HEK293T (cell line): ENCODE measurements around the gene CHCHD1.

ENCODE experiments used
- ELF4 ChIP-seq: fragments of 450-650 bp; IDR thresholded peaks from 2 replicates; pipeline ENCODE4 v1.6.1; 2017; ENCODE audit warnings: antibody characterized with exemption
- FOXK2 ChIP-seq: fragments of 450-650 bp; IDR thresholded peaks from 2 replicates; pipeline ENCODE4 v1.6.1; 2016; ENCODE audit warnings: mild to moderate bottlenecking
- L3MBTL2 ChIP-seq: fragments of 450-650 bp; conservative IDR thresholded peaks from 2 replicates; pipeline ENCODE4 v1.6.1; 2016; ENCODE audit warnings: mild to moderate bottlenecking
- LEF1 ChIP-seq: fragments of 450-650 bp; IDR thresholded peaks from 2 replicates; pipeline ENCODE4 v1.6.1; 2017; ENCODE audit warnings: mild to moderate bottlenecking, borderline replicate concordance
- ZNF384 ChIP-seq: fragments of 450-650 bp; IDR thresholded peaks from 2 replicates; pipeline ENCODE4 v1.6.1; 2016

GRCh38 chr10:73782749-73783085, 869 bp downstream of the CHCHD1 start:
- TF ChIP-seq L3MBTL2 (no peak), FOXK2 (no peak), LEF1 (no peak), ZNF384 (no peak), ELF4 (no peak)
